ENCODE results near the gene SLC27A3.
"Not testable (repeated sequence)": the region's sequence is repeated elsewhere in the genome, so short reads cannot be mapped to it uniquely, and the experiment has no call there.

SLC27A3 gene

DNA sequence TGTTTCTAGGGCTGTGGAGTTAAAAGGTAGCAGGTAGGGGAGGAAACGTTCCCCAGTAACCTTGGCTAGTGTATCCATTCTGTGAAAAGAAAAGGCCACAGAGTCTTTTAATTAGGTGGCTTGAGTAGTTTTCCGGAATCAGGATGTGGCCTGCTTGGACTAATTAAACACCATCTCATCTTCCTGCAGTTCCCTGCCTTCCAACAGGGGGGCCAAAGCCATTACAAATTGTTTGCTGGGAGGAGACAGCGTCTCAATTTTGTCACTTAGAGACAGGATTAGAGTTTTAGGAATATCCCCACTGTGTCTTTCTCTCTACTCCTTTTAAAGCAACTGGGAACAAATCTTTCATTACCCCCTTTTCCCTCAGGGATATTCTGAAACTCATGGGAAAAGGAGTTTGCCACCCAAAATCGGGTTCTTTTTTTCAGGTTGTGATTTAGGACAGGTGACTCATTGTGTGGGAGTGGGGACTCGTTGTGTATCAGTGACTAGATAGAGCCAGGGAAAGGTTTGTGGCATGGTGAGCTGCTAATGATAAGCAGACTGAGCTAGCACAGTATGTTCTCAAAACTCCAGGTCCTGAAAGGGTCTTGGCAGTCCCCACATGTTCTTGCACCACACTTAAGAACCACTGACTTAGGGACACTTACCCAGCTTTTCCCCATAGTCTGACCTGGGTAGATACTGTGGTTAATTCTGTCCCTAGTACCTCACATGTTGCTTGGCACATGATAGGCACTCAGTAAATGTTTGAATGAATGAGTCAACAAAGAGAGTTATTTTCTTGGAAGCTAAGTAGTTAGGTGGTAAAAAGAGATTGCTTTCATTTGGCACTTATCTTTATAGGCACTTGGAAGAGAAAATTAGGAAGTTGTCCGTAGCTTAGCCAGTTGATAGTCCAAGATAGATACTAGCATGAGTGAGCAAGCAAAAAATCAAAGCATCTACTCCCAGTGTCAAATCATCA, 24.9 kb upstream of the SLC27A3 start:
- Mint-ChIP-seq H3K4me3 (no peak overlapping the region), H3K36me3 (peaks cover 19% of the 10 kb centered on the region), H3K9me3 (ENCODE audit: low read depth) (no peaks in the 10 kb centered on the region), H3K27ac (no peak overlapping the region), H3K27me3 (no peaks in the 10 kb centered on the region), H3K4me1 (ENCODE audit: low read depth) (peaks cover 5% of the 10 kb centered on the region)

DNA sequence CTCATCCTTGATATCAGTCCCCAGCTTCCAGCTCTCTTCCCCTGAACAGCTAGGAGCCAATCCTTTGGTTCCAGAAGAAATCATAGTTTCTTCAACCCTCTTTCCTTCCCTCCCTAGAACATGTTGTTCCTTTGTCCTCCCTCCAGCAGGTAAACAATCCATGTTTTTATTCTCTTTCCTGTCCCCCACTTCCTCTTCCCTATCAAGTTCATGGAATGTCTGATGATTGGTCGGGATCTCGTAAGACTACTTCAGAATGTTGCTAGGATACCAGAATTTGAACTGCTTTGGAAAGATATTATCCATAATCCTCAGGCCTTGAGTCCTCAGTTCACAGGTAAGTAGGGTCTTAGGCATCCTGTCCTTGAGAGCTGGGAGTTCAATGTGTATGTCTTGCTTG, 23.1 kb upstream of the SLC27A3 start:
- Mint-ChIP-seq H3K9me3 (ENCODE audit: low read depth) (no peaks in the 10 kb centered on the region), H3K4me3 (no peak overlapping the region), H3K27me3 (no peaks in the 10 kb centered on the region), H3K4me1 (ENCODE audit: low read depth) (peaks cover 5% of the 10 kb centered on the region), H3K27ac (no peak overlapping the region), H3K36me3 (peaks cover 19% of the 10 kb centered on the region)

DNA sequence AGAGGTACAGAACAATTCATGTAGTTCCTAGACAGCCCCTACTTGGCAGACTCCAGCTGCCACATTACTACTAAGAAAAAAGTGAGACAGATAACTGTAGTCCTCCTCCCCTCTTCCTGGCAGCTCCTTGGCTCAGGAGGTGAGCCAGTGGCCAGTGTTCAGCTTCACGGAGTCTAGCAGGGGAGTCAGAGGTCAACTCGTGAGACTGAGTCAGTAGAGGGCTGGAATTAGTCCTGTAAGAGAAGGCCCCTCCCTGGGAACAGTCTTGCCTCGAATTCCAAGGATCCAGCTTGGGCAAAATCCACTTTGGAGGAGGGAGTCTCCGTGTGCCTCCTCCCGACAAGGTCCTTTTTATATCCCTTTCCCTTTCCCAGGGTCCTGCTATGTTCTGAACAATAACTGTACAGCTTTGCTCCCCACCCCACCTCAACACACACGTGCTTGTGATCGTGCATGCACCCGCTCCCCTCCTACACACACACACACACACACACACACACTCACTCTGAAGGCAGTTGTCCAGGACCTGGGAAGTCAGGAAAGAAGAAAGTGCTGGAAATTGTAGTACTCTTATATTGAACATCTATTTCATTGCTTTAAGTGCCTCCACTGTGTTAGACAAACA, 22.5 kb upstream of the SLC27A3 start:
- no peak overlapping the region for H3K4me3 Mint-ChIP-seq
- H3K9me3 Mint-ChIP-seq (ENCODE audit: low read depth) = no peaks in the 10 kb centered on the region
- H3K36me3 Mint-ChIP-seq = peaks cover 20% of the 10 kb centered on the region
- peaks cover 5% of the 10 kb centered on the region for H3K4me1 Mint-ChIP-seq (ENCODE audit: low read depth)
- no peaks in the 10 kb centered on the region for H3K27me3 Mint-ChIP-seq
- H3K27ac Mint-ChIP-seq = no peak overlapping the region

DNA sequence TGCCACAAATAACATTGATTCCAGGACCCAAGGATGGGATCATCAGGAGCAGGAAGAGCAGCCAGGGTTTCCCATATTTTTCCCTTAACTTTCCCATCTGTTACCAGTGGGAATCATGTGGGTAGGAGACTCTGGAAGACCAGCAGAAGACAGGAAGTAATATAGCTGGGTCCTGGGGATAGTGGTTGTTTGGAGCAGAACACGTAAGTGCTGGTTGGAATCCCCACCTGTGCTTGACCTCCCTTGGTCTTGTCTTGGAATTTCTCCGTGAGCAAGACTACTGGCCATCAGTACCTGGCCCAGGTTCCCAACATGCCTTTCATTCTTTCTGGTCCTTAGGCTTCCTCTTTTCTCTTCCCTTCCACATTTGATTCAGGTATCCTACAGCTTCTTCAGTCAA, 20.9 kb upstream of the SLC27A3 start:
- Mint-ChIP-seq H3K4me1 (ENCODE audit: low read depth) (peaks cover 4% of the 10 kb centered on the region), H3K36me3 (peaks cover 21% of the 10 kb centered on the region), H3K9me3 (ENCODE audit: low read depth) (no peaks in the 10 kb centered on the region), H3K4me3 (no peak overlapping the region), H3K27ac (no peak overlapping the region), H3K27me3 (no peaks in the 10 kb centered on the region)

DNA sequence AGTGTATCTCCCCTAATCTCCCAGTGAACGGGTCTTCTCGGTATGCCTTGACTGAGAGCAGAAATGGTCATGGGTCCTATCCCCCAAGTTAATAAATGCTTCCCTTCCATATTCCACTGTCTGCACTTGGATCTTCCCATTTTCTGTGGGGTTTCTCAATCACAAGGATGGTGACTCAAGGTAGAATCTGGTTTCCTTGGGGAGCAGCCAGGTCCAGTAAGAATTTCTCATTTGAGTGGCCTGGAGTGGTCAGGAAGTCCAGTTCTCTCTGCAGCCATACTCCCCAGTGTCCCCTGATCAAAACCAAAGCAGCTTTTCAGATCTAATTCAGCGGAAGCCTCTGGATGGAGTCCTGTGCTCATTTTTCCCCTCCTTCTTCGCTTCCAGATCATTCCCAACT, 14.8 kb upstream of the SLC27A3 start:
- Mint-ChIP-seq H3K27me3 (no peaks in the 10 kb centered on the region), H3K36me3 (peaks cover 2% of the 10 kb centered on the region), H3K4me1 (ENCODE audit: low read depth) (no peaks in the 10 kb centered on the region), H3K9me3 (ENCODE audit: low read depth) (no peaks in the 10 kb centered on the region), H3K4me3 (no peak overlapping the region), H3K27ac (no peak overlapping the region)

DNA sequence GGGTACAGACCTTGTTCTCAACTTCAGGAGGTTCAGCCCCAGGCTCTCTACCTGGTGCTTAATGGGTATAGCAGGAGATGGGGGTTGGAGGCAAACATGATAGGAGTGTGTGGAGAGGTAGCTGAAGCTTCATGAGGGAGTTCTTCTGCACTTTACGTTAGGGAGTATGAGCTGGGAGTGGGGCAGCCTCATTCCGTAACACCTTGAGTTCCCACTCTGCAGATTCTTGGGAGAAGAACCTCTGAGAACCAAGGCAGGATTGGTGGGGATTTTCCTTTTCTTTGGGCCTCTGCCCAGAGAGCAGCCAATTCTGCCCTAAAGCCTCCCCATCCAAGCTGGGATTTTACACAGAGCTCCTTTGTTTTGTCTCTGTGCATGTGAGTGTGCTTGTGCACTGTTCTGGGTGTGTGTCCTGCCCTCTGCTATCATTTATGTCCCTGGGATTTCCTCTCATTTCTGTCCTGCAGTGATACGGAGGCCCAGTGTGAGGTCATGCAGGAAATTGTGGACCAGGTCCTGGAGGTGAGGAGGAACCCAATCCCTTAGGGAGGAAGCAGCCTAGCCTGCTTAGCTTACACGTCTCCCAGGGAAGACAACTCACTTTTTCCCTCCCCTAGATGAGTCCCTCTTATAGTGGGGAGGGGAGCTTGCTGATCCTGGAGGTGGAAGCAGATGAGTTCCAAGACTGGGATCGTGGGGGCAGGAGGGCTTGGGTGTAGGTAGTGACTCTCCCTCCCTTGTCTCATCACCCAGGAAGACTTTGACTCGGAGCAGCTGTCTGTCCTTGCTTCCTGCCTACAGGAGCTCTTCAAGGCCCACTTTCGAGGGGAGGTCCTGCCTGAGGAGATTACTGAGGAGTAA, 11.6 kb upstream of the SLC27A3 start:
- Mint-ChIP-seq H3K27ac (no peak overlapping the region), H3K27me3 (no peaks in the 10 kb centered on the region), H3K4me1 (ENCODE audit: low read depth) (no peaks in the 10 kb centered on the region), H3K4me3 (no peak overlapping the region), H3K9me3 (ENCODE audit: low read depth) (no peaks in the 10 kb centered on the region), H3K36me3 (peaks cover 4% of the 10 kb centered on the region)

DNA sequence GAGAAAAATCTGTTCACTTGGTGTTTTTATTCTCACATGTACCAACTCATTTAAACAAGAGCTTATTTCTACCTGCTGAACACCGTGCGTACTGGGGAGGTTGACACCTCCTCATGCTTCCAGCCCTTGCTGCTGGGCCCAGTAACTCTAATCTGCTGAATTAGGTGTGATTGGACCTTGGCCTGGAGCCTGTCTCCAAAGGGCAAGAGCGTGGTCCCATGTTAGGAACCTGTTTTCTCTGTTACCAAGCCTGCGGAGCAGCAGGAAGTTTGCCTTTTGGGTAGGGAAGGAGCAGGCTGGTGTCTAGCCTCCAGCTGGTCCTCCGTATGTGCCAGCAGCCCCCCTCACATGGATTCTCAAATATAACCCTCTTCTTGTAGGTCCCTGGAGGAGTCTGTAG, 10.9 kb upstream of the SLC27A3 start:
- Mint-ChIP-seq H3K4me1 (ENCODE audit: low read depth) (no peaks in the 10 kb centered on the region), H3K27me3 (no peaks in the 10 kb centered on the region), H3K36me3 (peaks cover 4% of the 10 kb centered on the region), H3K27ac (no peak overlapping the region), H3K9me3 (ENCODE audit: low read depth) (no peaks in the 10 kb centered on the region), H3K4me3 (no peak overlapping the region)

DNA sequence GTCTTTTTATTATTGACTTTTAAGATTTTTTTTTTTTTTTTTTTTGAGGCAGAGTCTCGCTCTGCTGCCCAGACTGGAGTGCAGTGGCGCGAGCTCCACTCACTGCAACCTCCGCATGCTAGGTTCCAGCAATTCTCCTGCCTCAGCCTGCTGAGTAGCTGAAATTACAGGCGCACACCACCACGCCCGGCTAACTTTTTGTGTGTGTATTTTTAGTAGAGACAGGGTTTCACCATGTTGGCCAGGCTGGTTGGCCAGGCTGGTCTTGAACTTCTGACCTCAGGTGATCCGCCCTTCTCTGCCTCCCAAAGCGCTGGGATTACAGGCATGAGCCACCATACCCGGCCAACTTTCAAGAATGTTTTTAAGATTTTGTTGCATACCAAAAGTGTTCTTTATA, 8.5 kb upstream of the SLC27A3 start:
- not testable (repeated sequence) for H3K36me3 Mint-ChIP-seq; H3K4me1 Mint-ChIP-seq (ENCODE audit: low read depth); H3K27ac Mint-ChIP-seq; H3K9me3 Mint-ChIP-seq (ENCODE audit: low read depth); H3K27me3 Mint-ChIP-seq; H3K4me3 Mint-ChIP-seq

DNA sequence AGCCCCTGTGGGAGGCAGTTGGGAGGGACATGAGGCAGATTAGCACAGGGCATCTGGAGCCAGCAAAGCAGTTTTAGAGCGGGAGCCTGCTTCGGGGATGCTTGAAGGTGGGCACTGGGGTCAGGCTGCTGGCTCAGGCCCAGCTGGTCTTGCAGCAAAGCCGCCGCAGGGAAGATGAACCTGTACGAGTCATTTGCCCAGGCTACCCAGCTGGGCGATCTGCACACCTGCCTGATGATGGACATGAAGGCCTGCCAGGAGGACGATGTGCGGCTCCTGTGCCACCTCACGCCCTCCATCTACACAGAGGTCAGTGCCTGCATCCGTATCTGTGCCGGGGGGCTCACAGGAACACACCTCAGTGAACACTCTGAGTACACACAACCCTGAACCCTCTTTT, 7.7 kb upstream of the SLC27A3 start:
- Mint-ChIP-seq H3K9me3 (ENCODE audit: low read depth) (no peaks in the 10 kb centered on the region), H3K27me3 (no peaks in the 10 kb centered on the region), H3K4me3 (no peak overlapping the region), H3K4me1 (ENCODE audit: low read depth) (no peaks in the 10 kb centered on the region), H3K27ac (no peak overlapping the region), H3K36me3 (peaks cover 4% of the 10 kb centered on the region)

DNA sequence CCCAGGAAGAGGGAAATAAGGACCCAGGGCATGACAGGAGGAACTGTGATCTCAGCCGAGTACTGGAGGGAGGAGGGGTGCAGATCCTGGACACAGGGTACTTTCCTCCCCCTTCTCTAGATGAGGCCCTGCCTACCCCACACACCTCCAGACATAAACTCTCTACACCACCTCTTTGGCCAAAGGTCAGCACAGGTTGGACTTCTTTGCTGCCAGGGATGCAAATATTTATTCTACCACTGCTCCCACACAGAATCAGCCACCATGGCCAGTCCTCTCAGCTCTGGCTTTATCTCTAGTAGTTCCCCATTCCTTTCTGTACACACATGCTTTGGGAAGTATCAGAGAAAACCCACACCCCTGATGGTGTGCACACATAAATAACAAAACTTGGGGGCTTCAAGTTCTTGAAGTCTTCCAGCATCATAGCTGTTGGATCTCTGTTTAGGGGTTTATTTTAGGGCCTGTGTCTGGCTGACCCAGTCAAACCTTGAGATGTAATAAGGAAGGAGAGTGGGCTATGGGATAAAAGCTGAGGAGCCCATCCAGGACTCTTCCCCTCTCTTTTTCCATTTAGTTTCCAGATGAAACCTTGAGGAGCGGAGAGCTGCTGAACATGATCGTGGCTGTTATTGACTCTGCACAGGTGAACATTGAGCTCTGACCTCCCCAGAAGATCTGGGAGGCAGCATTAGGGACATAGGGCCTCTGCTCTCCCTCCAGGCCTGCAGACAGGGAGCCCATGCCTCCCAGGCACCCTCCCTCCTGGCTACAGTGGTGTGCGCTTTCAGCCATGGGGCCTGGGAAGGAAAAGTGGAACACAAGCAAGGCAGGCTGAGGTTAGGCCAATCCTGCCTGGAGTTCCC, 6.7 kb upstream of the SLC27A3 start:
- Mint-ChIP-seq H3K9me3 (ENCODE audit: low read depth) (no peaks in the 10 kb centered on the region), H3K36me3 (peaks cover 4% of the 10 kb centered on the region), H3K27ac (no peak overlapping the region), H3K4me3 (no peak overlapping the region), H3K4me1 (ENCODE audit: low read depth) (peaks cover 2% of the 10 kb centered on the region), H3K27me3 (no peaks in the 10 kb centered on the region)

DNA sequence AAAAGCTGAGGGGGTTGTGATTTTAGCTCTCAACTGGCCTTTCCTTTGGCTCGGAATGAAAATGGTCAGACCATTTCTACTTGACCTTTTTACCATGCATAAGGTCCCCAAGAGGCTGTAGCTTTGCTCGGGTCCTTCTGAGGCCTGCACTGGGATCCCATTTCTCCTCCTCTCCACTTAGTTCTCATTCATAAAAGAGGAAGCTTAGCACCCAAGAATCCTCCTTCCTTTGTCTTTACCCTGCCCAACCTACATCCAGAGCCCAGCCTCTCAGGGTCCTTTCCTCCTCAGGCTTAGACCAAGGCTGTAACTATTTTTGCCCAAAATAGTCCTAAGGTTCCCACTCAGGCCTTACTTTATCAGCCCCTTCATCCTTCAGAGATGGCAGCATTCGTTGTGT, 6.0 kb upstream of the SLC27A3 start:
- peaks cover 4% of the 10 kb centered on the region for H3K36me3 Mint-ChIP-seq
- no peak overlapping the region for H3K4me3 Mint-ChIP-seq
- H3K4me1 Mint-ChIP-seq (ENCODE audit: low read depth) = peaks cover 9% of the 10 kb centered on the region
- H3K27ac Mint-ChIP-seq = no peak overlapping the region
- no peaks in the 10 kb centered on the region for H3K27me3 Mint-ChIP-seq
- no peaks in the 10 kb centered on the region for H3K9me3 Mint-ChIP-seq (ENCODE audit: low read depth)

DNA sequence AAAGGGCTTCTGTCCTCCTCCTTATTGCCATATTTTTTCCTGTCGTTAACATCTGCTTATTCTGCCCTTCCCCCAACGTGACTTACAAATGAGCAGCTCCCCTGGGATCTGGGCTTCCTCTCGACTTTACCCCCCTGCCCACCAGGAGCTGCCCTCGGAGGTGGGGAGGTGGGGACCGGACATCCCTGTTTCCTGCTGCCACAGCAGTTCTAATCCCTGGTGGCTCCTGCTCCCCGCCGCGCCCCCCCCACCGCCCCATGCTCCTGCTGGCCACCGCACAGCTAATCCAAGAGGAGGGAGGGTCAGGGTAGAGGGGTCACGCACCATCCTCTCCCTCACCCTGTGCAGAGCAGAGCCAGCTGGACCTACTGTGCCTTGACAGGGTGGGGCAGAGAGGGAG, 4.4 kb upstream of the SLC27A3 start:
- Mint-ChIP-seq H3K4me3 (no peak overlapping the region), H3K4me1 (ENCODE audit: low read depth) (peaks cover 14% of the 10 kb centered on the region), H3K27ac (no peak overlapping the region), H3K27me3 (no peaks in the 10 kb centered on the region), H3K36me3 (peaks cover 4% of the 10 kb centered on the region), H3K9me3 (ENCODE audit: low read depth) (no peaks in the 10 kb centered on the region)

DNA sequence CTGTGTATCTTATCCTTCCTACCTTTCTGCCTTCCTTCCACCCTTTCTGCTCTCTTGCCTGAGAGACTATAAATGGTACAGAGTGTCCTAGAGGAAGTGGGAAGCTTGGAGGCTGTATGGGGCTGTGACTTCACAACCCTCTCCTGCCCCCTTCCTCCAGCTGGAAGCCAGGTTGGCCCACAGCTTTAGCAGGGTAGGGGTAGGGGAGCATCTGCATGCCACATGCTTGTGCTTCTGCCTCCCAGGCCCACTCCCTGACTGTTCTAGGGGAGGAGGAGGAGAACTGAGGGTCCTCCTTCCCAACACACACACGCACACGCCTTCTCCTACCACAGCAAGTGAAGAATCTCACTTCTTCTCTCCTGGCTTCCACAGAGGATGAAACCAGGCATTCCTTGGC, 3.9 kb upstream of the SLC27A3 start:
- H3K4me1 Mint-ChIP-seq (ENCODE audit: low read depth) = peaks cover 14% of the 10 kb centered on the region
- H3K36me3 Mint-ChIP-seq = peaks cover 4% of the 10 kb centered on the region
- H3K9me3 Mint-ChIP-seq (ENCODE audit: low read depth) = no peaks in the 10 kb centered on the region

DNA sequence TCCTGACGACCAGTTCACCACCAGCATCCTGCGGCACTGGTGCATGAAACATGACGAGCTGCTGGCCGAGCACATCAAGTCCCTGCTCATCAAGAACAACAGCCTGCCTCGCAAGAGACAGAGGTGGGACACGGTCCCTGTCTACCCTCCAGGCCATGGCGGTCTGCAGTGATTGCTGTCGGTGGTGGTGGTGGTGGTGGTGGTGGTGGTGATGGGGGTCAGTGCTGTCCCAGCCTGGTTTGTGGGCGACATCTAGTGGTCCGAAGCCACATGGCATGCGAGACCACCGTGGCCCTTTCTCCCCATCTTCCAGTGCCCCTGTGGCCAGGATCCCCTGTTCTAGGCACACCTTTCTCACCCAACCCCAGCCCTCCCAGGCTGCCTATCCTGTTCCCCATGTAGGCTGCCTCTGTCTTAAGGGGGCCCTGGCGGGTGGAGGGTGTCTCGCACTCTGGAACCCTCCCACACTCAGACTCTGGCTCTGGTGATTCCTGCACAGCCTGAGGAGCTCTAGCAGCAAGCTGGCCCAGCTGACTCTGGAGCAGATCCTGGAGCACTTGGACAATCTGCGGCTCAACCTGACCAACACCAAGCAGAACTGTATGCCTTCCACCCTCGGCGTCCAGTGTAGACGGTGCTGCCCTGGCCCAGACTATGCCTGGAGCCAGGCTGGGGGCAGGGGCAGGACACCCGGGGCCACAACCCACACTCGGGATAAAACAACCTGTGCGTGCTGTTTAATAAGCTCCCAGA, 3.2 kb upstream of the SLC27A3 start:
- H3K4me3 Mint-ChIP-seq = no peak overlapping the region
- H3K9me3 Mint-ChIP-seq (ENCODE audit: low read depth) = no peaks in the 10 kb centered on the region
- peaks cover 4% of the 10 kb centered on the region for H3K36me3 Mint-ChIP-seq
- H3K27me3 Mint-ChIP-seq = no peaks in the 10 kb centered on the region
- no peak overlapping the region for H3K27ac Mint-ChIP-seq
- peaks cover 19% of the 10 kb centered on the region for H3K4me1 Mint-ChIP-seq (ENCODE audit: low read depth)

More for the DNA sequence above, 3.9 kb upstream of the SLC27A3 start:
- Mint-ChIP-seq H3K27me3 (no peaks in the 10 kb centered on the region), H3K4me3 (no peak overlapping the region), H3K27ac (no peak overlapping the region)

Measured in activated naive CD8-positive, alpha-beta T cell (primary cell).